HG03469 (cell line): ENCODE results near the gene IDH3A.

Experiments
- ATAC-seq: cut with Tn5 transposase; IDR thresholded peaks from one replicate; pipeline ENCODE4 v1.9.1; 2021; ENCODE audit warnings: mild to moderate bottlenecking, moderate library complexity, moderate number of reproducible peaks; ENCODE audit not compliant: unreplicated experiment

IDH3A gene

GRCh38 chr15:78213956-78214355 lies 64.8 kb downstream of the IDH3A start:
- ATAC-seq, result no peak

GRCh38 chr15:78216276-78217104 lies 67.3 kb downstream of the IDH3A start:
- ATAC-seq, result no peak

- no peak for ATAC-seq
Measured at GRCh38 chr15:78220713-78221112, 71.6 kb downstream of the IDH3A start.
